GM12878 (cell line): ENCODE results near the gene BCL2. TPM values are rescaled to one million over a fixed set of nuclear protein-coding genes. Genes with fewer than 3 reads are reported as not detected.

Source experiments
- BRCA1 ChIP-seq: IDR thresholded peaks from 2 replicates; pipeline ENCODE4 v1.6.1; 2011; ENCODE audit warnings: low read depth, low read length, improper control_type of control experiment
- CEBPZ ChIP-seq: fragments of 150-350 bp; IDR thresholded peaks from 2 replicates; pipeline ENCODE4 v1.6.1; 2016; ENCODE audit warnings: low read depth, low read length
- CREM ChIP-seq: IDR thresholded peaks from 2 replicates; pipeline ENCODE4 v1.6.1; 2014; ENCODE audit warnings: antibody characterized with exemption, low read depth
- E4F1 ChIP-seq: fragments of 450-650 bp; IDR thresholded peaks from 2 replicates; pipeline ENCODE4 v1.6.1; 2018; ENCODE audit warnings: borderline replicate concordance, mild to moderate bottlenecking; ENCODE audit not compliant: partially characterized antibody
- EGR1 ChIP-seq, 2 experiments: IDR thresholded peaks; 1 replicate in 1 of 2; 2 replicates in 1 of 2; pipeline ENCODE4 v1.6.1; 2011 to 2012; ENCODE audit warnings: low read depth in 2 of 2, low read length in 2 of 2, borderline replicate concordance in 1 of 2, mild to moderate bottlenecking in 1 of 2, moderate library complexity in 1 of 2
- IKZF1 ChIP-seq: fragments of 450-650 bp; conservative IDR thresholded peaks from 2 replicates; pipeline ENCODE4 v1.6.1; 2017; ENCODE audit warnings: antibody characterized with exemption, mild to moderate bottlenecking
- IKZF2 ChIP-seq, 2 experiments: fragments of 450-650 bp; IDR thresholded peaks; 2 replicates each; pipeline ENCODE4 v1.6.1; 2017; ENCODE audit warnings: mild to moderate bottlenecking in 2 of 2, moderate library complexity in 2 of 2
- IRF4 ChIP-seq: IDR thresholded peaks from 2 replicates; pipeline ENCODE4 v1.6.1; 2011; ENCODE audit warnings: low read depth, low read length
- MEF2A ChIP-seq: IDR thresholded peaks from 2 replicates; pipeline ENCODE4 v1.6.1; 2011; ENCODE audit warnings: low read depth, mild to moderate bottlenecking, low read length, moderate library complexity; ENCODE audit not compliant: insufficient read depth
- MEF2B ChIP-seq: fragments of 450-650 bp; IDR thresholded peaks from 2 replicates; pipeline ENCODE4 v1.6.1; 2018; ENCODE audit warnings: mild to moderate bottlenecking, moderate library complexity; ENCODE audit not compliant: partially characterized antibody, poor library complexity, severe bottlenecking
- MTA3 ChIP-seq: IDR thresholded peaks from 2 replicates; pipeline ENCODE4 v1.6.1; 2012; ENCODE audit warnings: low read length, inconsistent platforms, borderline replicate concordance
- PAX5 ChIP-seq: IDR thresholded peaks from 2 replicates; pipeline ENCODE4 v1.6.1; 2011; ENCODE audit warnings: low read depth, low read length, borderline replicate concordance
- PRDM15 ChIP-seq: fragments of 450-650 bp; formaldehyde crosslinking; IDR thresholded peaks from 2 replicates; pipeline ENCODE4 v1.4.0; 2020; ENCODE audit warnings: mild to moderate bottlenecking, moderate library complexity
- RAD51 ChIP-seq: fragments of 450-650 bp; IDR thresholded peaks from 2 replicates; pipeline ENCODE4 v1.6.1; 2016; ENCODE audit warnings: moderate library complexity, mild to moderate bottlenecking, inconsistent platforms
- RB1 ChIP-seq: fragments of 450-650 bp; formaldehyde crosslinking; IDR thresholded peaks from 2 replicates; pipeline ENCODE4 v1.6.1; 2017; ENCODE audit warnings: mild to moderate bottlenecking, borderline replicate concordance
- RCOR1 ChIP-seq: conservative IDR thresholded peaks from 2 replicates; pipeline ENCODE4 v1.6.1; 2012; ENCODE audit warnings: low read depth, low read length, improper control_type of control experiment
- RFX5 ChIP-seq: IDR thresholded peaks from 2 replicates; pipeline ENCODE4 v1.6.1; 2011; ENCODE audit warnings: low read depth, low read length, improper control_type of control experiment
- TCF3 ChIP-seq: IDR thresholded peaks from 2 replicates; pipeline ENCODE4 v1.6.1; 2012; ENCODE audit warnings: low read depth, mild to moderate bottlenecking, low read length, borderline replicate concordance; ENCODE audit not compliant: insufficient read depth
- USF2 ChIP-seq: IDR thresholded peaks from 2 replicates; pipeline ENCODE4 v1.6.1; 2011; ENCODE audit warnings: low read depth, low read length, improper control_type of control experiment, borderline replicate concordance
- YY1 ChIP-seq: IDR thresholded peaks from 2 replicates; pipeline ENCODE4 v1.6.1; 2011; ENCODE audit warnings: low read depth, mild to moderate bottlenecking, low read length
- ZNF274 ChIP-seq: IDR thresholded peaks from one replicate; pipeline ENCODE4 v1.8.0; 2011; ENCODE audit not compliant: insufficient read length, insufficient read depth
- polyA plus RNA-seq, 11 experiments: library from polyadenylated mRNA; depleted of rRNA in 4 of 11; unstranded in 6 of 11; stranded (reverse) in 5 of 11; fragments of >200 nt; fragmentation: Nextera tagmentation in 4 of 11; fragmentation: Illumina TruSeq in 1 of 11; extraction: Ambion mirVana in 4 of 11; extraction: Trizol in 1 of 11; gene quantifications; 1 replicate in 1 of 11; 2 replicates in 10 of 11; pipeline versions ENCODE4 v1.2.1 to v1.2.3, GENCODE V29; 2011 to 2016; ENCODE audit warnings: inconsistent platforms in 2 of 11, missing spikeins in 2 of 11, low read depth in 1 of 11
- total RNA-seq, 4 experiments: library from RNA; depleted of rRNA in 3 of 4; stranded (reverse); fragments of >200 nt in 3 of 4; fragmentation: Illumina TruSeq in 1 of 4; extraction: Trizol in 1 of 4; gene quantifications; 2 replicates each; pipeline versions ENCODE4 v1.2.1 to v1.2.3, GENCODE V29; 2013 to 2021

The BCL2 gene
- total and polyA plus RNA-seq, 10 of the 15 experiments (the other 5 are each of a cell fraction or from before 2014, with no cell fraction given), result 4.1 to 47.8 (median 19.3) TPM

- no peak for TF ChIP-seq PRDM15 (CRISPR knock-in tag)
- TF ChIP-seq EGR1 (IDR thresholded peaks at IDR 0.05; ENCODE audit: borderline replicate concordance in 1 of 2, low read depth in 2 of 2, low read length in 2 of 2), result no peak
- TF ChIP-seq IRF4, result peak; percentile 58; the same call in 1 of the 2 replicates
- 0 out of 2 replicates have a peak, but pooled peaks have one; percentile 45 for TF ChIP-seq TCF3
- no peak for TF ChIP-seq ZNF274
- 0 out of 2 replicates have a peak, but pooled peaks have one; percentile 39 for TF ChIP-seq PAX5
- TF ChIP-seq IKZF2 (IDR thresholded peaks at IDR 0.05), result 0 out of 4 replicates have a peak, but pooled peaks of 1 of the 2 experiments have one; percentile 22
- no peak for TF ChIP-seq MTA3
- TF ChIP-seq RAD51, result no peak
- no peak for TF ChIP-seq YY1
- no peak for TF ChIP-seq RB1
- peak; percentile 47; the same call in 1 of the 2 replicates for TF ChIP-seq CREM
- TF ChIP-seq USF2, result no peak
- no peak for TF ChIP-seq RFX5
- peak; percentile 73 for TF ChIP-seq MEF2A
- TF ChIP-seq CEBPZ, result no peak
- TF ChIP-seq RCOR1, result no peak
- no peak for TF ChIP-seq BRCA1
- TF ChIP-seq IKZF1, result 0 out of 2 replicates have a peak, but pooled peaks have one; percentile 18
- TF ChIP-seq E4F1, result no peak
- no peak for TF ChIP-seq MEF2B
These were observed 138.6 kb downstream of the BCL2 start (continued) for GRCh38 chr18:63180971-63181376.
